Stomach (tissue), 4 donors: ENCODE data around the gene ABHD4.

Experiments used
- EP300 ChIP-seq: sonication (generic); formaldehyde crosslinking; IDR thresholded peaks from one replicate; pipeline ENCODE4 v1.6.1; 2017; ENCODE audit warnings: antibody characterized with exemption
- POLR2A ChIP-seq, 4 donors: fragments of 450-650 bp; IDR thresholded peaks; one replicate each; pipeline ENCODE4 v1.6.1; 2016; ENCODE audit warnings: antibody characterized with exemption in 4 of 4, control low read depth in 2 of 4, mild to moderate bottlenecking in 1 of 4, moderate library complexity in 1 of 4
- POLR2AphosphoS5 ChIP-seq, 3 donors: sonication (generic); formaldehyde crosslinking; IDR thresholded peaks; one replicate each; pipeline ENCODE4 v1.6.1; 2016; ENCODE audit warnings: antibody characterized with exemption in 3 of 3
- TF ChIP-seq, protein P1 (sequence below), 7 experiments: fragments of 450-650 bp in 4 of 7; fragments of 200-600 bp in 3 of 7; sonication (generic) in 3 of 7; IDR thresholded peaks; one replicate each; pipeline ENCODE4 v1.5.1; 2016 to 2019; ENCODE audit warnings: antibody characterized with exemption in 7 of 7, control low read depth in 2 of 7, mild to moderate bottlenecking in 1 of 7

DNA sequence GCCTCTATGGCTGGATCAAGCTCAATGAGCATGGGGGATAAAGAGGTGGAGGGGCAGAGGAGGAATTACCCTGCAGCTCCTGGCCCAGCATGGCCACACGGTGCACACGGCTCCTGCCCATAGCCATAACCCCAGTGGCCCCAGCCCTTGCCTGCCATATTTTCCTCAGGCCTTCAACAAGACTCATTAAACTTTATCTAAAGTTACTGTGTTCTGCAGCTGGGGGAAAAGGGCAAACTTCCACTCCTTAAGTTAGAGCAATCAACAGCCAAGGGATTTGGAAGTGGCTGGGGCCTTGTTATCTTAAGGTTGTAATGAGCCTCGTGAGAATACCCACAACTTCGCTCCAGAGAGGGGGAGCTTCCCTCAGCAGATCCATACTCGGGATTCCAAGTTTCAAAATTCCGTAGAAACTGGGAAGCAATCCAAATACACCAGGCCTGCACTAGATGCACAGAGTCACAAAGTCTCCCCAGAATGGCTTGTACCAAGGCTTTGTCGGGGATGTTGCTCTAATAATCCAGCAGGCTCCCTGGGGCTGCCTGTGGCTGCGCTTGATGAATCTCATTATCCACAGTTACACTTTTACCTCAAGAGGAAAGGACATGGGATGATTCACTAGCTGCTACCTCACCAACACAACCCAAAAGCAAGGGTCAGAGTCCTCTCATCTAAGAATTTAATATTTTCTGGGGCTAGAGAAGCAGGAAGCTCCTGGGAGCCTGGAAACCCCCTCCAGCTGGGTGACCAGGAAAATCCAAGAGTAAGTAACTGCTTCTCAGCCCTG, 59.0 kb downstream of the ABHD4 start:
- TF ChIP-seq POLR2A (IDR thresholded peaks at IDR 0.05) = no peak
- TF ChIP-seq, protein P1, sequence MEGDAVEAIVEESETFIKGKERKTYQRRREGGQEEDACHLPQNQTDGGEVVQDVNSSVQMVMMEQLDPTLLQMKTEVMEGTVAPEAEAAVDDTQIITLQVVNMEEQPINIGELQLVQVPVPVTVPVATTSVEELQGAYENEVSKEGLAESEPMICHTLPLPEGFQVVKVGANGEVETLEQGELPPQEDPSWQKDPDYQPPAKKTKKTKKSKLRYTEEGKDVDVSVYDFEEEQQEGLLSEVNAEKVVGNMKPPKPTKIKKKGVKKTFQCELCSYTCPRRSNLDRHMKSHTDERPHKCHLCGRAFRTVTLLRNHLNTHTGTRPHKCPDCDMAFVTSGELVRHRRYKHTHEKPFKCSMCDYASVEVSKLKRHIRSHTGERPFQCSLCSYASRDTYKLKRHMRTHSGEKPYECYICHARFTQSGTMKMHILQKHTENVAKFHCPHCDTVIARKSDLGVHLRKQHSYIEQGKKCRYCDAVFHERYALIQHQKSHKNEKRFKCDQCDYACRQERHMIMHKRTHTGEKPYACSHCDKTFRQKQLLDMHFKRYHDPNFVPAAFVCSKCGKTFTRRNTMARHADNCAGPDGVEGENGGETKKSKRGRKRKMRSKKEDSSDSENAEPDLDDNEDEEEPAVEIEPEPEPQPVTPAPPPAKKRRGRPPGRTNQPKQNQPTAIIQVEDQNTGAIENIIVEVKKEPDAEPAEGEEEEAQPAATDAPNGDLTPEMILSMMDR (IDR thresholded peaks at IDR 0.05) = no peak
- no peak for TF ChIP-seq EP300
- no peak for TF ChIP-seq POLR2AphosphoS5 (IDR thresholded peaks at IDR 0.05)
